ENCODE results near the gene SMIM5. TPM values are rescaled to one million over a fixed set of nuclear protein-coding genes. Genes with fewer than 3 reads are reported as not detected.

Gene SMIM5
- total RNA-seq, 4 donors from 2014 or later = 68.8 to 161 (median 97.1) TPM; not detected in 1

DNA sequence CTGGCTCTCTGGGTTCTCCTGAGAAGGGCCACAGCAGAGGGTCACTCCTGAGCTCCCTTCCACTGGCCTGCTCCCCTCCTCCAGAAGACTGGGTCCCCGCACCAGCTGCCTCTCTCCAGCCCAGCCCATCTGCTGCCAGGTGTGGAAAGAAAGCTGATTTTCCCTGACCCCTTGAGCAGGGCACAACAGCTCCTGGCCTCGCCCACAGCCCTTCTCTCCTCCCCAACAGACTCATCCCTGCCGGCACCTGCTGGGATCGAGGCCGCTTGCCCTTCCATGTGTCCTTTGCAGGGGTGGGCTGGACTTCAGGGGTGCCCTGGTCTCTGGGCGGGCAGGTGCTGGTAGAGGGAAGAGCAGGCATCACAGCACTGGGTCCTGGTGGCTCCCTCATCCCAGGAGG lies 4.8 kb upstream of the SMIM5 start:
- Histone ChIP-seq H3K9me3 (no peaks in the 10 kb centered on the region), H3K27ac (peak overlapping the region in 1 of 4 donors; percentile 8), H3K27me3 (no peaks in the 10 kb centered on the region), H3K4me3 (no peak overlapping the region), H3K4me1 (peaks cover 4 to 16% (median 5%) of the 10 kb centered on the region in 4 donors), H3K36me3 (peaks cover 0 to 44% (median 0%) of the 10 kb centered on the region in 3 donors)
- DNase-seq = no peak
- no peak for TF ChIP-seq POLR2A (IDR thresholded peaks at IDR 0.05)
- TF ChIP-seq, protein P1, sequence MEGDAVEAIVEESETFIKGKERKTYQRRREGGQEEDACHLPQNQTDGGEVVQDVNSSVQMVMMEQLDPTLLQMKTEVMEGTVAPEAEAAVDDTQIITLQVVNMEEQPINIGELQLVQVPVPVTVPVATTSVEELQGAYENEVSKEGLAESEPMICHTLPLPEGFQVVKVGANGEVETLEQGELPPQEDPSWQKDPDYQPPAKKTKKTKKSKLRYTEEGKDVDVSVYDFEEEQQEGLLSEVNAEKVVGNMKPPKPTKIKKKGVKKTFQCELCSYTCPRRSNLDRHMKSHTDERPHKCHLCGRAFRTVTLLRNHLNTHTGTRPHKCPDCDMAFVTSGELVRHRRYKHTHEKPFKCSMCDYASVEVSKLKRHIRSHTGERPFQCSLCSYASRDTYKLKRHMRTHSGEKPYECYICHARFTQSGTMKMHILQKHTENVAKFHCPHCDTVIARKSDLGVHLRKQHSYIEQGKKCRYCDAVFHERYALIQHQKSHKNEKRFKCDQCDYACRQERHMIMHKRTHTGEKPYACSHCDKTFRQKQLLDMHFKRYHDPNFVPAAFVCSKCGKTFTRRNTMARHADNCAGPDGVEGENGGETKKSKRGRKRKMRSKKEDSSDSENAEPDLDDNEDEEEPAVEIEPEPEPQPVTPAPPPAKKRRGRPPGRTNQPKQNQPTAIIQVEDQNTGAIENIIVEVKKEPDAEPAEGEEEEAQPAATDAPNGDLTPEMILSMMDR (IDR thresholded peaks at IDR 0.05) = no peak

DNA sequence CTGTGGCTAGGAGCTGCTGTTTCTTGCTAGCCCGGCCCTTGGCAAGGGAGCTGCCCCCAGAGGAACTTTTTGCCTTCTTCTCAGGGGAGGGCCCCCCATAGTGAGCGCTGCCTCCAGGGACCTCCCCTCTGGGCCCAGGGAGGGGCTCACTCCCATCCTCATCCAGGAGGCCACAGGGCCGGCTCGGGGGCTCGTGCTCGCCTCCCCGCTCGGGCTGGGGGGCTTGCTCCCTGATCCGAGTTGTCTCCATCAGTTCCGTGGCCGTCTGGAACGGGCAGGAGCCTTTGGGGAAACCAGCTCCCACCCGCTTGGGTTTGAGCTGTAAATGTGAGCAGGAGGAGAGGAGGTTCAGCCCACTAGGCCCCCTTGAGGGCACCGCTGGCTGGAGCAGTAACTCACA lies 4.1 kb upstream of the SMIM5 start:
- no peak overlapping the region for H3K4me3 ChIP-seq
- DNase-seq = no peak
- no peaks in the 10 kb centered on the region for H3K27me3 ChIP-seq
- peaks cover 0 to 37% (median 0%) of the 10 kb centered on the region in 3 donors for H3K36me3 ChIP-seq
- H3K4me1 ChIP-seq = peaks cover 5 to 24% (median 9%) of the 10 kb centered on the region in 4 donors
- no peak for TF ChIP-seq POLR2A (IDR thresholded peaks at IDR 0.05)
- TF ChIP-seq, protein P1 (IDR thresholded peaks at IDR 0.05) = no peak
- no peaks in the 10 kb centered on the region for H3K9me3 ChIP-seq
- H3K27ac ChIP-seq = peak overlapping the region in 1 of 4 donors; percentile 12

DNA sequence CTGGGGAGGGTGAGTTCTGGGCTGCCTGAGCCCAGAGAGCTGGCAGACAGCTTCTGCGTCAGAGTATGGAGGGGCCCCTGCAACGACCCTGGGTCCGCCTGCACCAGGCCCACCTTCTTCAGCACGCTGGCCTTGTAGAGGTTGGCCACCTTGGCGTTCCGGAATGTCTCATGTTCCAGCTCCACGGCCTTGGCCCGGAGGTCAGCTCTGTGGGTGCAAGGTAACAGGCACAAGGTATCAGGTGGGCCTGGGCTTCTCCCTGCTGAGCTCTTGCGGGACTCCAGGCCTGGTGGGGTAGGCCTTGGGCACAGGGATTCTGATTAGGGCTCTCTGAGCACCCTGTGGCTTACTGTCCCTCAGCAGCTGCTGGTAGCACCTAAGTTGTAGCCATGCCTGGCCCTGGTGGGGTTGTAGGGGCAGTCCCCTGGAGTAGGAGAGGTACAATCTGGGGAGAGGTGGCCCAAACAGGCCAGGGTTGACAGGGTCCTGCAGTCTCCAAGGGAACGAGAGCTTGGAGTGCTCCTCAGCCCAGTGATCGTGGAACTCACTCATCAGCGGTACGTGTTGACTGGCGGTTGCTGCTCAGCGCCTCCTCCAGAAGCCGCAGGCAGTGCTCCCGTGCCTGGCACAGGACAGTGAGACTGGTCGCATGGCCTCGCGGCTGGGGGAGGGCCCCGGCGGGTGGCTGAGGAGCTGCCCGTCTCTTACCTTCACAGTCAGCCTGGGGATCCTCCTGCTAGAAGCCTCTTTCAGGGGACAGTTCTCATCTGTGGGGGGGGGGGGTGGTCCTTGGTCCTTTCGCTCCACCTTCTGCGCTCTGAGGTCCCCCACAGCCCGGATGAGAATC lies 2.9 kb upstream of the SMIM5 start:
- H3K9me3 ChIP-seq = no peaks in the 10 kb centered on the region
- TF ChIP-seq, protein P1 (IDR thresholded peaks at IDR 0.05) = no peak
- no peak for TF ChIP-seq POLR2A (IDR thresholded peaks at IDR 0.05)
- DNase-seq = no peak
- H3K27ac ChIP-seq = no peak overlapping the region
- H3K27me3 ChIP-seq = no peaks in the 10 kb centered on the region
- H3K4me3 ChIP-seq = no peak overlapping the region
- H3K36me3 ChIP-seq = peaks cover 0 to 26% (median 0%) of the 10 kb centered on the region in 3 donors
- H3K4me1 ChIP-seq = peaks cover 5 to 35% (median 9%) of the 10 kb centered on the region in 4 donors

DNA sequence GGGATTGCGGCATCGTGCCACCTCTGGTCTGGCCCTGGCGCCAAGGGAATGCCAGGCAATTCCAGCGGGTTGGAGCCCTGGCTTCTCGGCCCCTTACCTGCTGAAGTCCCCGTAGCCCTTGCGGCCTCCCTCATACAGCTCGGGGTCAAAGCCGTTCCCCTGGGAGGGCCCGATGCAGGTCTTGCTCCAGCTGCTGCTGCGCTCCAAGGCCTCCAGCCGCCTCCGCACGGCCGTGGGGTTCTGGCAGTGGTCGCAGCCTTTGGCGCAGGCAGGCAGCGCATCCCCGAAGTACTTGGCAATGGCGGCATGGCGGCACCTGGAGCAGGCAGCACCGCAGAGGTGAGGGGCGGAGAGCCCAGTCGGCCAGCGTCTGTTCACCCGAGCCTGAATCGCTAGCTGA lies 1.9 kb upstream of the SMIM5 start:
- no peaks in the 10 kb centered on the region for H3K27me3 ChIP-seq
- no peak for DNase-seq
- H3K4me3 ChIP-seq = no peak overlapping the region
- peaks cover 0 to 15% (median 0%) of the 10 kb centered on the region in 3 donors for H3K36me3 ChIP-seq
- no peaks in the 10 kb centered on the region for H3K9me3 ChIP-seq
- H3K4me1 ChIP-seq = peaks cover 5 to 46% (median 9%) of the 10 kb centered on the region in 4 donors
- no peak overlapping the region for H3K27ac ChIP-seq
- TF ChIP-seq POLR2A (IDR thresholded peaks at IDR 0.05) = no peak
- TF ChIP-seq, protein P1 (IDR thresholded peaks at IDR 0.05) = no peak

DNA sequence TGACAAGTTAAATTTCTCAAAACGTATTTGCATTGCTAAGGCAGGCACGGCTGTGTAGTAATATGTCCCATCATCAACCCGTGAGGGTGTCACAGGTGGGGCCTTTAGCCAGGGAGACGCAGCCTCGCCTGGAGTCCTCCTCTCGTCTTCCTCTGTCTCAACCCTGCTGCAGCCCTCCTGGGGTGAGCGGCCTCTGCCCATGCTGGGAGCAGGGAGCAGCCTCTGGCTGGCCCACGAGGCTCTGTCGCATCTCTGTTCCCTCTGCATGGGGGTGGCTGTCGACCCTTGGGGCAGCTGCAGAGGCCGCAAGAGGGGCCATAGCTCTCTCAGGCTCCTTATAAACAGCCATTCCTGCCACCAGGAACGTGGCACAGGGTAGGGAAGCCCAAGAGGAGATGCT lies 806 bp upstream of the SMIM5 start:
- DNase-seq = no peak
- Histone ChIP-seq H3K36me3 (peaks cover 0 to 4% (median 0%) of the 10 kb centered on the region in 3 donors), H3K9me3 (no peaks in the 10 kb centered on the region), H3K27me3 (no peaks in the 10 kb centered on the region), H3K27ac (peak overlapping the region; percentile 32 to 88 (median 66)), H3K4me3 (no peak overlapping the region), H3K4me1 (peaks cover 5 to 56% (median 9%) of the 10 kb centered on the region in 4 donors)
- TF ChIP-seq POLR2A (IDR thresholded peaks at IDR 0.05) = no peak
